ENCODE results near the gene NEK9. TPM values are rescaled to one million over a fixed set of nuclear protein-coding genes. Genes with fewer than 3 reads are reported as not detected.

The NEK9 gene
- total and polyA plus RNA-seq, 2 experiments from 2014 or later = 16.3 to 31.1 TPM

DNA sequence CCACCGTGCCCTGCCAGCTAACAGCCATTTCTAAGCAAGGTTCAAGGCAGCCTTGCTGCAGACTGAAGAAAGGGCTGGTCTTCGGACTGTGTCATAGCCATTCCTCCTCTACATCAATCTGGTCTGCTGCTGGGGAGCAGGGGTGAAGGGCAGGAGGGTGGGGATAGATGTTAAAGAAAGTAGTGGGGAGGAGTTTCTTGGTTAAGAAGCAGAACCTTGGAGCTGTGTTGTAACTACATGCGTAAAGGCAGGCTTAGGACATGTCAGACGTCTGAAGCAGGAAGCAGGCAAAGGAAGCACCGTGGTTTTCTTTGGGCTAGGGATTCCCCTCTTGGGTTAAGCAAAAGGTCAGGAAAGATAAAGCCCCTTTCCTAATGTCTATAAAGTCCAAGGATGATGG, 18.1 kb upstream of the NEK9 start:
- no peak overlapping the region for H3K4me3 ChIP-seq
- H3K27me3 ChIP-seq (ENCODE audit: insufficient read depth) = no peaks in the 10 kb centered on the region
- peaks cover 7% of the 10 kb centered on the region; the same call in 1 of the 2 replicates for H3K36me3 ChIP-seq (ENCODE audit: insufficient read depth)
- Mint-ChIP-seq H3K4me3 (no peak overlapping the region), H3K9me3 (no peaks in the 10 kb centered on the region), H3K36me3 (ENCODE audit: low read depth) (peaks cover 26% of the 10 kb centered on the region), H3K27ac (no peak overlapping the region), H3K27me3 (ENCODE audit: insufficient read depth, low read depth, poor library complexity) (peaks cover 3% of the 10 kb centered on the region), H3K4me1 (peaks cover 14% of the 10 kb centered on the region)
- H3K4me2 ChIP-seq = no peak overlapping the region
- no peaks in the 10 kb centered on the region for H3K9me2 ChIP-seq (ENCODE audit: insufficient read depth)
- H3K27ac ChIP-seq (ENCODE audit: low read depth) = no peak overlapping the region
- H2AFZ ChIP-seq = no peak overlapping the region
- DNase-seq (ENCODE audit: low spot score) (no peak), ATAC-seq (no peak)
- H3K79me2 ChIP-seq (replicated peaks; ENCODE audit: insufficient read depth) = peaks cover 24% of the 10 kb centered on the region
- H3F3A ChIP-seq (replicated peaks; ENCODE audit: low read depth) = no peaks in the 10 kb centered on the region
- 0 out of 2 replicates have a peak, but pooled peaks cover 11% of the 10 kb centered on the region for H4K20me1 ChIP-seq (replicated peaks; ENCODE audit: insufficient read depth)
- TF ChIP-seq NANOG (IDR thresholded peaks at IDR 0.05; ENCODE audit: borderline replicate concordance) = no peak
- TF ChIP-seq ETS1 (IDR thresholded peaks at IDR 0.05) = no peak
- TF ChIP-seq EZH2 (IDR thresholded peaks at IDR 0.05; ENCODE audit: low read depth, unreplicated experiment) = no peak
- no peak for TF ChIP-seq POLR2AphosphoS5 (IDR thresholded peaks at IDR 0.05; ENCODE audit: low read depth)
- TF ChIP-seq CREB1 (CRISPR knock-in tag; IDR thresholded peaks at IDR 0.05; ENCODE audit: low read depth) = no peak
- no peak for TF ChIP-seq STAT1 (IDR thresholded peaks at IDR 0.05; ENCODE audit: unreplicated experiment)
- TF ChIP-seq ZNF462 (CRISPR knock-in tag; IDR thresholded peaks at IDR 0.05) = no peak
- TF ChIP-seq EZH2phosphoT487 (IDR thresholded peaks at IDR 0.05; ENCODE audit: unreplicated experiment) = no peak
- TF ChIP-seq ZNF114 (CRISPR knock-in tag; IDR thresholded peaks at IDR 0.05) = no peak
- no peak for TF ChIP-seq ZNF331 (CRISPR knock-in tag; IDR thresholded peaks at IDR 0.05; ENCODE audit: low read depth)
- TF ChIP-seq, protein P1, sequence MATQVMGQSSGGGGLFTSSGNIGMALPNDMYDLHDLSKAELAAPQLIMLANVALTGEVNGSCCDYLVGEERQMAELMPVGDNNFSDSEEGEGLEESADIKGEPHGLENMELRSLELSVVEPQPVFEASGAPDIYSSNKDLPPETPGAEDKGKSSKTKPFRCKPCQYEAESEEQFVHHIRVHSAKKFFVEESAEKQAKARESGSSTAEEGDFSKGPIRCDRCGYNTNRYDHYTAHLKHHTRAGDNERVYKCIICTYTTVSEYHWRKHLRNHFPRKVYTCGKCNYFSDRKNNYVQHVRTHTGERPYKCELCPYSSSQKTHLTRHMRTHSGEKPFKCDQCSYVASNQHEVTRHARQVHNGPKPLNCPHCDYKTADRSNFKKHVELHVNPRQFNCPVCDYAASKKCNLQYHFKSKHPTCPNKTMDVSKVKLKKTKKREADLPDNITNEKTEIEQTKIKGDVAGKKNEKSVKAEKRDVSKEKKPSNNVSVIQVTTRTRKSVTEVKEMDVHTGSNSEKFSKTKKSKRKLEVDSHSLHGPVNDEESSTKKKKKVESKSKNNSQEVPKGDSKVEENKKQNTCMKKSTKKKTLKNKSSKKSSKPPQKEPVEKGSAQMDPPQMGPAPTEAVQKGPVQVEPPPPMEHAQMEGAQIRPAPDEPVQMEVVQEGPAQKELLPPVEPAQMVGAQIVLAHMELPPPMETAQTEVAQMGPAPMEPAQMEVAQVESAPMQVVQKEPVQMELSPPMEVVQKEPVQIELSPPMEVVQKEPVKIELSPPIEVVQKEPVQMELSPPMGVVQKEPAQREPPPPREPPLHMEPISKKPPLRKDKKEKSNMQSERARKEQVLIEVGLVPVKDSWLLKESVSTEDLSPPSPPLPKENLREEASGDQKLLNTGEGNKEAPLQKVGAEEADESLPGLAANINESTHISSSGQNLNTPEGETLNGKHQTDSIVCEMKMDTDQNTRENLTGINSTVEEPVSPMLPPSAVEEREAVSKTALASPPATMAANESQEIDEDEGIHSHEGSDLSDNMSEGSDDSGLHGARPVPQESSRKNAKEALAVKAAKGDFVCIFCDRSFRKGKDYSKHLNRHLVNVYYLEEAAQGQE (IDR thresholded peaks at IDR 0.05; ENCODE audit: unreplicated experiment) = no peak
- no peak for TF ChIP-seq JUNB (IDR thresholded peaks at IDR 0.05; ENCODE audit: unreplicated experiment)
- no peak for TF ChIP-seq CTCF (conservative IDR thresholded peaks at IDR 0.05; ENCODE audit: low read depth in 2 of 2)
- H3K4me1 ChIP-seq (ENCODE audit: insufficient read depth) = peaks cover 8% of the 10 kb centered on the region; the same call in 1 of the 2 replicates
